G401 (cell line): ENCODE results near the gene LRRC74B. TPM values are rescaled to one million over a fixed set of nuclear protein-coding genes. Genes with fewer than 3 reads are reported as not detected.
"Not testable (repeated sequence)": the region's sequence is repeated elsewhere in the genome, so short reads cannot be mapped to it uniquely, and the experiment has no call there.

Experiments used
- DNase-seq: peaks from one replicate; pipeline ENCODE4 v3.0.0-alpha.2; 2015; ENCODE audit warnings: low spot score
- in situ Hi-C: cut with HindIII; loops from 2 replicates; pipeline ENCODE4 v1.10.0; 2016; ENCODE audit warnings: low sequenced_read_pairs, mixed read lengths
- total RNA-seq: library from RNA; depleted of rRNA; stranded (reverse); fragments of >200 nt; shearing (Covaris generic); gene quantifications from 2 replicates; pipeline ENCODE4 v1.2.3, GENCODE V29; 2014; rRNA removed

The LRRC74B gene, protein sequence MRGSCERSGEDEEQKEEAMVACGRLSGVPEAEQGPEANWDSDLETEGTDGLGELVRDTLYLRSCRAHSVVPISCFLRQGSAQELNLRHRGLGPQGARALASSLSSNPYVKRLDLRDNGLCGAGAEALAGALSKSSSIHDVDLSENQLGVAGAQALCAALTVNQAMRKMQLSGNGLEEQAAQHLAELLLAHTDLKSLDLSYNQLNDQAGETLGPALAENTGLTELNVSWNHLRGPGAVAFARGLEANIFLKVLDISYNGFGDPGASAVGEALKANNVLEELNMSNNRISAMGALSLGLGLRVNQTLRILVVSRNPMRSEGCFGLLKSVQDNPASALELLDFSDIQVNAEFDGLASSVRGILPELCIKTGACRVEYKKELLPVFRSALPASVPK
- not detected in 2 replicates for total RNA-seq

DNA sequence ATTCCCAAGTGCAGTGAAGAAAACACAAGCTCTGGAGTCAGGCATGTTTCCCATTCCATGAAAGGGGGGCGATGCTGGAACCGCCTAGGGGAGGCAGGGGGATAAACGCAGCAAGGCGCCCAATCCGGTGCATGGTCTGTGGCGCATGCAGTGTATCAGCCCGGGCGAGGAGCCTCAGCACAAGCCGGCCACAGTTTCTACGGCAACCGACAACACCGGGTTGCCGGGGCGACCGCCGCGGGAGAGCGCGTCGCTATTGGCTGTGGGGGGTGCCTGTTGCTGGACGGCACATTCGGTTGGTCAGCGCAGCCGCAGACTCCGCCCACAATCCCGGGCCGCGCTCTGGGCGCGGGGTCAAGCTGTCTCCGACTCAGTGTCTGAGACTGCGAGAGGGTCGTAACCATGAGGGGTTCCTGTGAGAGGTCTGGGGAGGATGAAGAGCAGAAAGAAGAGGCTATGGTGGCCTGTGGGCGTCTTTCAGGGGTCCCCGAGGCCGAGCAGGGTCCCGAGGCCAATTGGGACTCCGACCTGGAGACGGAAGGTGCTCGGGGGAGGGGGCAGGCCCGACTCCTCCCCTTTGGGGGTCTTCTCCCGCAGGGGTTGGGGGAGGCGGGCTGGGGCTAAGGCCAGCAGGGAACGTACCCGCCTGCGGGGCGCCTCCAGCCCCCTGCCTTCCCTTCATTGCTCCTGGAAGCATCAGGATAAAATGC is at the start of gene LRRC74B:
TSS of gene LRRC74B (plus strand) at position 362 of the 710 bp plus-strand sequence. CDS start at position 403, 41 bp downstream.
- in situ Hi-C loops, result no loop called here
- DNase-seq, result peak; percentile 90

DNA sequence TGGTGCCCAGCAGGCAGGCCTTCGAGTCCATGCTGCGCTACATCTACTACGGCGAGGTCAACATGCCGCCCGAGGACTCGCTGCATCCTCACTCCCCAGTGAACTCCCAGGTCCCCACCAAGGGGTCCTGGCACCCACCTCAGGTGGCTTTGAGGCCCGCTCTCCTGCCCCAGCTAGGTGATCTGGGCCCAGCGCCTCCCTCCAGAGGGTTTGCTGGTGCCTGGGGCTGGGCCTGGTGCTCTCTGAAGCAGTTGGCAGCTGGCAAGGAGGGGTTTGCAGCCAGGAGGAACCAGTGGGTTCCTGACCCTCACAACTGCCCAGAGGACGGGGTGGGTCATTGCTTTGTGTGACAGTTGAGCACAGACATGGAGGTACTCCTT is 49.7 kb upstream of the LRRC74B start:
- in situ Hi-C loops, result no loop called here
- no peak for DNase-seq

DNA sequence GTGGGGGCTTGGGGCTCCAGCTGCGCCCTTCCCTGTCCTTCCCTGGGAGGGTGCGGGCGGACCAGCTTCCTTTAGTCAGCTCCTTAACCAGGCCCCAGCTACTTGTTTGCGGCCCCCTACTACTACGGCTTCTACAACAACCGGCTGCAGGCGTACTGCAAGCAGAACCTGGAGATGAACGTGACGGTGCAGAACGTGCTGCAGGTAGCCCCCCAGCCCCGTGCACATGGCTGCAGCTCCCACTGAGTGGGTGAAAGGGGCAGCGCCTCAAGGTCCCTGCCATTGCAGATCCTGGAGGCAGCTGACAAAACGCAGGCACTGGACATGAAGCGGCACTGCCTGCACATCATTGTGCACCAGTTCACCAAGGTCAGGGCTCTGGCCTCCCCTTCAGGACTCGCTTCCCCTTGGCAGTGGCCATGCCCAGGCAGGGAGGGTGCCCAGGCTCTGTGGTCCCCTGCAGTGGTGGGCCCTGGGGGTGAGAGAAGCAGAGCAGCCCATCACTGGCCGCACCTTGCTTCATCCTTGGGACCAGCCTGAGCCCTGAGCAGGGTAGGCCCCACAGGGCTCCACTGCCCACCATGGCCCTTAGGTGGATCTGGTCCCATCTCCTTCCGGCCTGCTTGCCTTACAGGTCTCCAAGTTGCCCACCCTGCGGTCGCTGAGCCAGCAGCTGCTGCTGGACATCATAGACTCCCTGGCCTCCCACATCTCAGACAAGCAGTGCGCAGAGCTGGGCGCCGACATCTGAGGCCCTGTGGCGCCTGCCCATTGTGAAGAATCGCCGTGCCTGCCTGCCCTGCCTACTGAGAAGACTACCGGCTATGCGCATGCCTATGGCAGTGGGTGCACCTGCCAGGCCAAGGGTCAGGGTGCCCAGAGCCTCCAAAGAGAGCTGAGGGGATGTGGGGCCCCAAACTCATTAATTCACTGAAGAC is 48.9 kb upstream of the LRRC74B start:
- in situ Hi-C loops, result no loop called here
- no peak for DNase-seq

DNA sequence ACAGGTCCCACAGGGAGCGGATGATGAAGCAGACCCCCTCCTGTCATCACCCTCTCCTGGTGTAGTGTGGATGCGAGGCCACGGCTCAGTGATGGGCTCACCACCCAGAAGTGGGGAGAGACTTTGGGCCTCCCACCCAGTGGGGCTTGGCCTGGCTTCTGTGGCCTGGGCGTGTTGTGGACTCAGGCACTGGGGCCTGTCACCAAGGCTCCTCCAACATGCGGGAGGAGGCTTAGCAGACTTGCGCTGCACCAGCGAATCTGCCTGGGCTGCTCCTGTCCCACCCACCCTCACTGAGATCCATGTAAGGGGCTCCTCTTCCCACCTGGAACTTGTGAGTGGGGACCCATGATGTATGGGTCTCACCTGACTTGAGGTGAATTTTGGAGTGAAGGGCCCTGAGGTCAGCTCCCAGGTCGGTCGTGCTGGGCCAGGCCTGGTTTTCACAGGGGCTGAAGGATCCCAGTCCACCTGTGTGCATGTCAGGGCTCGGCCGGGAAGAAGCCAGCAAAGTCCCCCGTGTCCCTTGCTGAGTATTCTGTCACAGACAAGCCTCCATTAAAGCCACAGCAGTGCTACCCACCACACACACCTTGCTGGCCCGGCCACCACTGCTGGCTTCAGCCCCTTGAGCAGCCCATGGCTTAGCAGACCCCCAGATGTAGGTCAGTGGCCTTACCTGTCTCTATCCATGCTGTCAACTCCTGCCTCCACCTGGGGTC is 48.0 kb upstream of the LRRC74B start:
- DNase-seq, result no peak
- in situ Hi-C loops, result no loop called here

DNA sequence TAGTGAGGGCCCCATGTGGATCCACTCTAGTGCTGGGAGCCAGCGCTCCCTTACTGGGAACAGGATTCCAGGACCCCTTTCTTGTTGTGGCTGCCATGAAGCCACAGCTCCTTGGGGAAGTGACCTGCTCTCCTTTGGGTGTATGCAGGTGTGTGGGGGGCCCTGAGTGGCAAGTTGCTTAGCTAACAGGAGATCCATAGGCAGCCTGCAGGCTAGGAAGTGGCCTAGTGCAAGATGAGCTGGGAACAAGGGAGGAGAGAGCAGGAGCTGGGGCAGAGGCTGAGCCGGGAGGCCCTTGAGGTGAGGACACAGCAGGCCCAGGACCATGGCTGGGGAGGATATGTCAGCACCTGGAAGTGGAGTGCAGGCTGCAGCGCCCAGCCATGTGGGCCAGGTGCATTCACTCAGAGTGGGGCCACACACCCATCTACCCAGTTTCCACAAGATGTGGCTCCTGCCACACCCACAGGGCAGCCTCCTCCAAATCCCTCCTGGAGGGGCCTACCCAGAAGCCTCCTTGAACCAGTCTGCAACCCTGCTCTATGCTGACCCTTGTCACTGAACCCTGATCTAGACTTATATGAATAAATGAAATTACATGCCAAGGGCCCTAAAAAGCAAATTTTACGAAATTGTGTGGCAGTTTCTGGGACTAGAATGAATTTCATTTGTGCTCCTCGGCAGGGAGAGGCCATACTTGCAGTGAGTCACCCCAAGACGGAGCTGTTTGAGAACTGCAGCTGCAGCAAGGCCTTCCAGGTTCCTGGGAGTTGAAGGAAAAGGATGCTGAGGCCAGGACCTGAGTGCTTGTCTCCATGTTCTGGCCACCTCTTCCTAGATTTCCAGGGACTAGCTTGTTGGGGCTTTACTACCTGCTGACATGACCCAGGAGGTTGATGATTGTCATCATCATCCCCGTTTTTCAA is 47.1 kb upstream of the LRRC74B start:
- in situ Hi-C loops, result no loop called here
- no peak for DNase-seq

DNA sequence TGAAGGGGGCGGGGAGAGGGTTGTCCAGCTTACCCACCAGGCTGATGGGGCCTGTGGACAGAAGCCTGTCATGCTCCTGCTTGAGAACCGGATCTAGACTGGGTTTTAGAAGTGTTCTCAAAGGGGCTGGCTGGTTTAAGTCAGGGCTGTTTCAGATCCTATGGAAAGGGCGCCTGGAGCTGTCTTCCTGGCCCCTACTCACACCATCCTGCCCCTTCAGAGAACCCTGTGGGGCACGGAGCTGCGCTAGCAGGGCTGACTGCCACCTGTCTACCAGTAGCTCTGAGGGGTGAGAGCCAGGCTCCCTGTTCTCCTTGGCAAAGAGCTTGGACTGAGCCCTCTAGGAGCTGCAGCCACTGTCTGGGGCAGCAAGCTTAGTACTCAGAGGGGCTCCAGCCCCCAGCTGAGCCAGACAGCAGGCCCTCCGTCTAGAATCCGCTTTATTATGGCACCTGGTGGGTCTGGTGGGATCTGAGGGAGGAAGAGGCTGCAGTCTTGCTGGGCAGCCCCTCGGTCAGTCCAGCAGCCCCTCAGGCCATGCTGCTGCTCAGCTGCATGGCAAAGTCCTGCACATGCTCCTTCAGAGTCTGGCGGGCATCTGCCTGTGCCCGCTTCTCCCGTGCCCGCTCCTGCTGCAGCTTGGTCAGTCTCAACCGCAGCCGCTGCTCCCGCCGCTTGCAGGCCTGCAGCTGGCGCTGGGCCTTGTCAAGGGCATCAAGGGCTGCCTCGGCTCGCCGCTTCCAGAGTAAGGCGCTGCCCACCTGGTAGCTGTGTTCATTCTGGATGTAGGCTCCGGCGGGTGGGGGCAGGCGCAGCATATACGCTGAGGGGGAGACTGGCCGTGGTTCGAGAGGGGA is 46.2 kb upstream of the LRRC74B start:
- in situ Hi-C loops, result no loop called here
- DNase-seq, result no peak

DNA sequence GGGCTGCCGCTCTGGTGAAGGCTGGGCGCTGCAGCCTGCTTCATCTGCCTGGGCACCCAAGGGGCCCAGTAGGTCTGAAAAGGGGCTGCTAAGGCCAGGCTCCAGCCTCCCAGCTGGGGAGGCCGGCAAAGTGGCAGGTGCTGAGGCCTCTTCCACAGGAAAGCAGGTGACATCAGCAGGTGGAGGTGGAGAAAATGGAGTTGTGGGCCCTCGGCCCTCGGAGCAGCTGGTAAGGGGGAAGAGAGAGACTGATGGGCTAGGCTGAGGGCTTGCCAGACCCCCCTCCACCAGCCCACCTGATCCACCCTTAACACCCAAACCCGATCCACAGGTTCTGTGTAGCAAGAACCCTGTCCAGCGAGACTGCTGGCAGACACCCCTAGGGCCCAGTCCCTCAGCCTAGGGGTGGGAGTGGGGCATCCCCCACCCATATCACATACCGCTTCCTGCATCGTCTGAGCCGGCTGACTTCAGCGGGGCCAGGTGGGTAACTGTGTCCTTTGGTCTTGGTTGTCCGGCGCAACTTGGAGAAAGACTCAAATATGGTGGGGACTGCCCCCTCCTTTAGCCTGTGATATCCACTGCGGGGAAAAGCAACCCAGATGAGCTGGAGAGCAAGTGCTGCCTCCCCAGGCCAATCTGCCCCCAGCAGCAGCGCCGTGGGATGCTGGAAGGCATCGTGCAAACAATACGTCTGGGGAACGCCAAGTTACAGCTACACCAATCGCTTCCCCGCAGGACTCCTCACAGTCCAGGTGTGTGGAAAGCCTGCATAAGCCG is 45.3 kb upstream of the LRRC74B start:
- peak; percentile 33 for DNase-seq
- in situ Hi-C loops, result no loop called here

DNA sequence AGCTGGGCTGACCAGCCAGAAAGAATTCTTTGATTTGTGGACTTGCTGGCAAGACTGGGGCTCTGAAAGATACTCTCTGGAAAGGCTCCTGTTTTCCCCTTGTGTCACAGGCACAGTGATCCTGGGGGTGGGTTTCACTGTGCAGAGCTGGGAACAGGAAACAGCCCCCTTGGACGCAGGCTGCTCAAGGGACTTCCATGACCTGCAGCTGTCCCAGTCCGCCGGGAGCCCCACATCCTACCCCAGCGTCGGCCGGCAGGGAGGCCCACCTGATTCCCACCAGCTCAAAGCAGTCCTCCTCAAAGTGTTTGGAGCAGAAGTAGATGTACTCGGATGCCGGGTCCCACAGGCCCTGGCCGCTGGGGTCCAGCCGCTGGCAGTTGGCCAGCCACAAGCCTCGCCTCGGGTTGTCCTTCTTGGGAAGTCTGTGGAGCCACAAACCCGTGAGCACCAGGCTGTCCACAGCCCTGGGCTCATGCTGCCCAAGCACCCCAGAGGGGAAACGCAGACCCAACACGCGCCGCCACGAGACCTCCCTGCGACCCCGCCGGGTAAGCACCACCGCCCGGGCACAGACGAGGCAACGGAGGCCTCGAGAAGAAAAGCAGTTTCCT is 44.7 kb upstream of the LRRC74B start:
- no peak for DNase-seq
- in situ Hi-C loops, result no loop called here

DNA sequence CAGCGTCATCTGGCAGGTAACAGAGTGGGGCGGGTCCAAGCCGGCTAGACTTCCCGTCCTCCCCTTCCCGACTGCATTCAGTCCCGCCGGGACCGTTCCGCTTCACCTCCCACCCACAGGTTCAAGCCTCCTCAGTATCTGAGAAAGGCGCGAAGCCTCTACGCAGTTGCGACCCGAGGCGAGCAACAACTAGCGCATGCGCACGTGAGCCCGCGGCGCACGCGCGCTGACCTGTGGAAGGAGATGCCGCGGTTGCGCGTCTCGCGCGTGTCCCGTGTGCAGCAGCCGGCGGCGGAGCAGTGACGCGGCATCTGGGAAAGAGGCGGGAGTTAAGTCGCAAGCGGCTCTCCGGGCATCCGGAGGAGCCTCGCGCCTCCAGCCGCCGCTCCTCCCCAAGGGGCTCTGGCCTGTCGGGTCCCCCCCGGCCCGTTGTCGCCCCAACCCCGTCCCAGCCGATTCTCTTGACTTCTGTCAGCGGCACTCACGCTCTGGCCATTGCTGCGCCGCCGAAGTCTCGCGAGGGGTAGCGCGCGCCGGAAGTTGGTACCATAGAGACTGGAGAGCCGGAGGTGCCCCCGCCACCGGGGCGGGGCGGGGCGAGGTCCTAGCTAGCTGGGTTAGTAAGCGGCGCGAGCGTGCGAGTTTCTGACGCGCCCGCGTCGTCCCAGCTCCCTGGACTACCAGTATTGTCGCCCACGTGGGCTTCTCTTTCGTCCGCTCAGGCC is 44.0 kb upstream of the LRRC74B start, which contains the start of gene THAP7:
TSS of gene THAP7 (minus strand) at position 518 of the 725 bp plus-strand sequence. CDS start at position 311, 207 bp downstream.
- in situ Hi-C loops, result no loop called here
- peak; percentile 96 for DNase-seq

DNA sequence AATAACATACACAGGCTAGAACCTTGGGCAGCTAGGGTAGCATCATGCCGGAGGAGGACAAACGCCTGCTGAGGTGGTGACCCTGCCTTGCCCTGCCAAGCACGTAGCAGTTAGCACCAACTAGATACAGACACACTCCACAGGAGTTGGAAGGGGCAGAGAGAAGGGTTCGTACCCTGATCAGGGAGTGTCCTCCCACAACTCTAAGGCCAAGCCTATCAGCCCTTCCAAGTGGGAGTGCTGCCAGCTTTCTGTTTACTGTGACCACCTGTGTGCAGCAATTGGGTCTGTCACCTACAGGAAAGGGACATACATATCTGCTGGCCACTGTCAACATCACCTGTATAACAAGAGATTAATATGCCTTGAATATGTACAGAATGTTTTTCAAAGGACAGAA is 42.0 kb upstream of the LRRC74B start:
- in situ Hi-C loops, result no loop called here
- no peak for DNase-seq

DNA sequence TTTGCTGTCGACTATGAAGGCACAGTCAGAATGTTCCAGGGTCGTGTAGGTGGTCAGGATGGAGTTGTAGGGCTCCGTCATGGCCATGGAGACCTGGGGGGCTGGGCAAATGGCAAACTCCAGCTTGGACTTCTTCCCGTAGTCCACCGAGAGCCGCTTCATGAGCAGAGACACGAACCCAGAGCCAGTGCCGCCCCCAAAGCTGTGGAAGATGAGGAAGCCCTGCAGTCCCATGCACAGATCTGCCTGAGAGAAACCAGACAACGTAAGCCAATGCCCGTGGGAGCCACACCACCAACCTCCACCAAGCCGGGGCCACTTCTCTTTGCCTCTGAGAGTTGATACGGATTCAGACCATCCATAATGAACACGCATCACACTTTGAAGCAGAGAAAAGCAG is 36.5 kb upstream of the LRRC74B start:
- DNase-seq, in situ Hi-C loops: not testable (repeated sequence)

DNA sequence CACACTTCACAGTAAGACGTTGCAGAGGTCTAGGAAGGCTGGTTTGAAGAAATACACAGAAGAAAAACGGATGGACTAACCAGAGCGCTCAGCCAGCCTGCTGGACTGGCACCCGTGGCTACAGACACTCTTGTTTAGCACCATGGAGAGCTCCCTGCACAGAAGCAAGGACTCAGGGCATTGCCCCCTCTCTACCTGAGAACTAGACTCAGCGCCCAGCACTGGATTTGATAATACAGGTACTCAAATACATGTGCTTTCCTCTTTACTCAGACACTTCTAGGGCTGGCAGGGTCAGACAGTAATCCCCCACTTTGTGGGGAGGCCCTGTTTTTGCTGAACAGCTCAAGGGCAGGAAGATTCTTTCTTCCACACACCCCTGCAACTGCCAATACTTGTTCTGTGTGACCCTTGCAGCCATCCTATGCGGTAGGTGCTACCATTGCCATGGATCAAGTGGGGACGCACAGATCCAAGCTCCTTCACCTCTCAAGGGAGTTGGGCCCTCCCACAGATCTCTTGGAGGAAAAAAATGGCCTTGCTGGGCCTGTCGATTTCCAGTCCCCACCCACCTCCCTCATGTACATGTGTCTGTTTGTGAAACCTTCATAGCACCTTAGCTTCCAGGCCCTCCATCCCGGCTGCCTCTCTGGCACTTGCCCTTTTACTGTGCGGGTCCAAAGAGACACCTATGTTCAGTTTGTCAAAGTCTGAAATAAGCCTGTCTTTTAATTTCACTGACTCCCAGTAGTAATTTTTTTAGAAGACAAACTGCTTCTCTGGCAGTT is 35.9 kb upstream of the LRRC74B start:
- in situ Hi-C loops, result no loop called here
- no peak for DNase-seq

DNA sequence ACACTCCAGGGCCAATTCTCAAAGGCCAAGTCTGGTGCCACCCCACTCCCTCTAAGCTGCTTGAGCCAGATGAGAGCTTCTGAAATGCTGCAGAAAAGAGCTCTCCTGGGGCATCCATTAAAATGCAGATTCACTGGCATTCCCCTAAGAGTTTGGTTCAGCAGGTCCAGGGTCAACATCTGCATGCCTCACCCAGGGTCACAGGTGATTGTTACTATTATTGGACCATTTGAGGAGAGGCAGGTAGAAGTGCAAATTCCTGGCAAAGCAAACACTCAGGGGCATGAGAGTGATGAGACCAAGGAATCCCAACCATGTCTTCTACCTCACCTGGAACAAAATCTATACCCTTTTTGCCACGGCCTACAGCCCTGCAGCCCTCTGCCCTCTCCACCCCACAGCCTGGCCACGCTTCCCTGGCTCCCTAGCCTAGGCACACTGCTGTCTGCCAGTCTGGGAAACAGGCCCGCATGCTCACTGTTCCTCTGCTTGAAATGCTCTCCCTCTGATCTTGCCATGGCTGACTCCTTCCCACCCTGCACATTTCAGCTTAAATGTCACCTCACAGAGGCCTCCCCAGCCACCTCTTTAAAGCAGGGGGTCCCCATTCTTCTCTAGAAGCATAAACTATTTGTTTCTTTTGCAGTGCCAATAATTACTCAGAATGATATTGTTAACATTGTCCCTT is 35.2 kb upstream of the LRRC74B start:
- in situ Hi-C loops, result no loop called here
- no peak for DNase-seq
